Measurements from ENCODE around the gene TMEM233.
"Not testable (repeated sequence)": the region's sequence is repeated elsewhere in the genome, so short reads cannot be mapped to it uniquely, and the experiment has no call there.

Gene TMEM233

GRCh38 chr12:119613319-119613936, 19.9 kb downstream of the TMEM233 start:
- no peak for DNase-seq

DNA sequence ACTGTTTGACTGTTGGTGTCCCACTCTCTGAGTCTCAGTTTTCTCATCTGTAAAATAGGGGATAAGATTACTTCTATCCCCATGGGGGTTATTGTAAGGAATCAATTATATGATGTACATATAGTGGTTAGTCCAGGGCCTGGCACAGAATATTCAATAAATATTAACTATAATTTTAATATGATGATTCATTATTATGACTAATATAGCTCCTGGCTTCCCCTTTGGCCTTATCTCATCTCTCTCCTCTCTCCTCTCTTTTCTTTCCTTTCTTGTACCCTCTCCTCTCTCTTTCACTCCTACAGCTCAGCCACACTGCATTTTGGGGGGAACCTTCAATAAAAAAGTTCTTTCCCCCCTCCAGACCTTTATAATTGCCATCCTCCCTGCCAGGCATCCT, 21.1 kb downstream of the TMEM233 start:
- DNase-seq: no peak

- no peak for DNase-seq
These were observed 22.2 kb downstream of the TMEM233 start for GRCh38 chr12:119615518-119616475.

DNA sequence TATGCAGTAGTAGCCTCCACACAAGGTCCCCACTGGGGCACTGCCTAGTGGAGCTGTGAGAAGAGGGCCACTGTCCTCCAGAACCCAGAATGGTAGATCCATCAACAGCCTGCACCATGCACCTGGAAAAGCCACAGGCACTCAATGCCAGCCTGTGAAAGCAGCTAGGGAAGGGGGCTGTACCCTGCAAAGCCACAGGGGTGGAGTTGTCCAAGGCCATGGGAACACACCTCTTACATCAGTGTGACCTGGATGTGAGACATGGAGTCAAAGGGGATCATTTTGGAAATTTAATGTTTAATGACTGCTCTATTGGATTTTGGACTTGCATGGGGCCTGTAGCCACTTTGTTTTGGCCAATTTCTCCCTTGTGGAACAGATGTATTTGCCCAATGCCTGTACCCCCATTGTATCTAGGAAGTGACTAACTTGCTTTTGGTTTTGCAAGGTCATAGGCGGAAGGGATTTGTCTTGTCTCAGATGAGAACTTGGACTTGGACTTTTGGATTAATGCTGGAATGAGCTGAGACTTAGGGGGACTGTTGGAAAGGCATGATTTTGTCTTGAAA, 24.8 kb downstream of the TMEM233 start:
- DNase-seq: not testable (repeated sequence)

DNA sequence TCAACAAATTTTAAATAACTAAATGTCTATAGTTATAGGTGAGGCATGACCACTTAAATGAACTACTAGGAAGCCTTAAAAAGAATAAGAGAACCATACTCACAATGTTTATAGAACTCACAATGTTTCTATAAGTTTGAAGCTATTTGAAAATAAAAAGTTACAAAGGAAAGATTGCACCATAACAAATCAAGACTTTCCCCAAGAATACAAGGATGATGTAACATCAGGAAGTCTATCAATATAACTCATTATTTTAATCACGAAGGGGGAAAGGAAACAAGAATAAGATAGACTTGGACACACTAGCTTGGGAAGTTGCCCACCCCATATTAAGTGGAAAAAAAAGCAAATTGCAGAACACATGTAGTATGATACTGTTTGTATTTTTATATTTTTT, 26.9 kb downstream of the TMEM233 start:
- DNase-seq: no peak

GRCh38 chr12:119621878-119622277, 28.3 kb downstream of the TMEM233 start:
- no peak for DNase-seq

- no peak for DNase-seq
These were observed 31.4 kb downstream of the TMEM233 start for GRCh38 chr12:119624966-119625365.

DNA sequence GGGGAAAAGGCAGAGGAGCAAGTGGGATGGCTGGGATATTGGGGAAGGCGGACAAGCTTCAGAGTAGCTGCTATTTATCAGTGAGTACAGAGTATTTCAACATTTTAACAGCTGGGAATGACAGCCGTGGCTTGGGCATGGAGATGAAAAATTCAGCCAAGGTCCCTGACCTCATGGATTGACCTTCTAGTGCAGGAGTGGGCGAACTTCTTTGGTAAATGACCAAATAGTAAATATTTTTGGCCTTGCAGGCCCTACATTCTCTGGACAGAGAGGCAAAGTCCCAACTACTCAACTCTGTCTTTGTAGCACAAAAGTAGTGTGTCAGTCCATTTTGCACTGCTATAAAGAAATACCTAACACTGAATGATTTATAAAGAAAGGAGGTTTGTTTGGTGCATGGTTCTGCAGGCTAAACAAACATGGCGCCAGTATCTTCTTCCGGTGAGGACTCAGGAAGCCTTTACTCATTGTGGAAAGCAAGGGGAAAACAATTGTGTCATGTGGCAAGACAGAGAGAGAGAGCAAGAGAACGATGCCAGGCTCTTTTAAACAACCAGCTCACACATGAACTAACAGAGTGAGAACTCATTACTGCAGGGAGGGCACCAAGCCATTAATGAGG, 33.6 kb downstream of the TMEM233 start:
- no peak for DNase-seq

DNA sequence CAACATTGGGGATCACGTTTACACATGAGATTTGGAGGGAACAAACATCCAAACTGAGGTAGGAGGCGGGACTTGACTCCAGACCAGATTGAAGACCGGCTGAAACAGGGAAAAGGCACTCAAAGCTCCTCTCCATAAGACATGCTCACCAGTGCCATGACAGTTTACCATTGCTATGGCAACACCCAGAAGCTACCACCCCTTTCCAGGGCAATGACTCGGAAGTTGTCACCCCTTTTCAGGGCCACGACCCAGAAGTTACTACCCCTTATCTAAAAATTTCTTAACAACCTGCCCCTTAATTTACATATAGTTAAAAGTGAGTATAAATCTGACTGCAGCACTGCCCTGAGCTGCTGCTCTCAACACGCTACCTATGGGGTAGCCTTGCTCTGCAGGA, 34.1 kb downstream of the TMEM233 start:
- DNase-seq: no peak

DNA sequence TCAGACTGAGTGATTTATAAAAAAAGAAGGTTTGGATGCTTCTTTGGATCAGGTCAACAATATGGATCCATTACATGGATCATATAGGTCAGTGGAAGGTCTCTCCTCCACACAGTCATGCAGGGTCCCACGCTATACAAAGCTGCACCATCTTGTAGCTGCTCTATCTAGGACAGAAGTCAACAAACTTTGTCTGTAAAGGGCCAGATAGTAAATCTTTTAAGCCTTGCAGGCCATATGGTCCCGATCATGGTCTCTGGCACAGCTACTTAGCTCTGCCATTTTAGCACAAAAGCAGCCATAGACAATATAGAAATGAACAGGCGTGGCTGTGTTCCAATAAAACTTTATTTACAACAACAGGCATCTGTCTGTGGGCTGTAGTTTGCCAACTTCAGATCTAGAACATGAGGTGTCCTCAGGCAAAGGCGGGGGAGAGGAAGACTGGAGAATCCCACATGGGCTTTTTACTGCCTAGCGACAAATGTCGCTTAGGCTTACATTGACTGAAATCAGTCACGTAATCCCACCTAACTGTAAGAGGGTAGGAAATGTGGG, 36.7 kb downstream of the TMEM233 start:
- DNase-seq: no peak

DNA sequence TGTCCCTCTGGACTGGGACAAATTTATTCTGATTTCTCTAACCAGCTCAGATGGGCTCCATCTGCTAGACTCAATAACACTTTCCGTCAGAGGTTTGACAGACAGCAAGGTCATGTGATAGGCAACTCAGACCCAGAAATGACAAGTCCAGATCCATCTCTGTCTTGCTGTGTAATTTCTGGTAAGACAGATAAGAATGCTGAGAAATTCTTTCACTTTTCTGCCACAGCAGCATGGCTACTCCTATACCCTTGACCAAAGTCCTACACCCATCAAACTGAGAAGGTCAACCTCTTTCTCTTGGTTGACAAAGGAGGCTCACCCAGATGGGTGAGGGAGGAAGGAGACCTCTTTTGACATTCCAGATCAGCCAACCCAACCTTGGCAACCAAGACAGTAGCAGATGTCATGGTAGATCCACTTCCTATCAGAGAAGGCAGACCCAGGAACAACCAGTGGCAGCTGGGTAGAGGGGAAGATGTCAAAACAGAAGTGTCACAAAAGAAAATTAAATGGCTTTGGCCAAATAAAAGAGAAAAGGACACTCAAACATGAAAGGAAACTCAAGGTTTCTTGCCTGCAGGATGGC, 37.5 kb downstream of the TMEM233 start:
- DNase-seq: no peak

GRCh38 chr12:119631930-119632678, 38.5 kb downstream of the TMEM233 start:
- no peak for DNase-seq

- no peak for DNase-seq
These were observed 41.2 kb downstream of the TMEM233 start for GRCh38 chr12:119634743-119635142.

GRCh38 chr12:119642986-119643385, 49.4 kb downstream of the TMEM233 start:
- no peak for DNase-seq

DNA sequence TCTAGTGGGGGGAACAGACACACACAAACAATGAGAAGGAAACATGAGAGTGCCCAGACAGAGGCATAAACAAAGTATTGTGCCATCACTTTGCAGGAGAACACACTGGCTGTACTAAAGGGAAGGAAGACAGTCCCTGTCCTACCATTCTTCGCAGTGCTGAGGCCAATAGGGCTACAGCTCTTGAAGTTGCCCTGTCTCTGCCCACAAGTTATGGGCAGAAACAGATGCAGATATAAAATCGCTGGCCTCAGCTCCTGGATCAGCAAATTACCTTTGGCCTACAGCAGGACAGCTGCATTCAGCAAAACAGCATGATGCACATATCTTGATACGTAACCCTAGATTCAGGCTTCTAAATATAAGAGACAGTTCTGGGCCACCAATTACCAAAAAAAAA, 51.4 kb downstream of the TMEM233 start:
- DNase-seq: no peak

GRCh38 chr12:119645535-119646059, 52.0 kb downstream of the TMEM233 start:
- DNase-seq: no peak

- DNase-seq: no peak
These were observed 55.7 kb downstream of the TMEM233 start for GRCh38 chr12:119649202-119649808.

DNA sequence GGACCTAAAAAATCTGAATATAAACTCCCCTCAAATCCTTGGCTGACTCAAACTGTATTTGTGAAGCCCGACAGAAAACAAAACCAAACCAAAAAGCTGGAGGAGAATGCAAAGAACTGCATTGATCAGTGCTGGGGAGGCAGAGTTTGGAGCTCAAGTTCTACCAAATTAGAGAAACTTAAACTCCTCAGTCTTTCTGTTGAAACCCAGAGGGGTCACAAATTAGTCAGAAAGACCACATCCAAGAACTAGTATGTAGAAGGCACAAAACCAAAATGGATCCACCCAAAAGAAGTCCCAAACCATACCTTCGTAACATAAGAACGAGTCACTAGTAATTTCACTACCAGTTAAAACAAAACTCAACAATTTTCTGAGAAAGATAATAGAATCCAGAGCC, 59.1 kb downstream of the TMEM233 start:
- no peak for DNase-seq

DNA sequence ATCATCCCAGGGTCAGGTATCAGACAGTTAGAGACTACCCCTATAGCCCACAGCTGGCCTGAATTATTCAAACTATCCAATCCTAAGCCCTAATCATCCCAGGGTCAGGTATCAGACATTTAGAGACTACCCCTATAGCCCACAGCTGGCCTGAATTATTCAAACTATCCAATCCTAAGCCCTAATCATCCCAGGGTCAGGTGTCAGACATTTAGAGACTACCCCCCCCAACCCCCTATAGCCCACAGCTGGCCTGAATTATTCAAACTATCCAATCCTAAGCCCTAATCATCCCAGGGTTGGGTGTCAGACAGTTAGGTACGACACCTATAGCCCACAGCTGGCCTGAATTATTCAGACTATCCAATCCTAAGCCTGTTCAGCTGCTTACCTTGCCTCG, 63.4 kb downstream of the TMEM233 start:
- DNase-seq: not testable (repeated sequence)

DNA sequence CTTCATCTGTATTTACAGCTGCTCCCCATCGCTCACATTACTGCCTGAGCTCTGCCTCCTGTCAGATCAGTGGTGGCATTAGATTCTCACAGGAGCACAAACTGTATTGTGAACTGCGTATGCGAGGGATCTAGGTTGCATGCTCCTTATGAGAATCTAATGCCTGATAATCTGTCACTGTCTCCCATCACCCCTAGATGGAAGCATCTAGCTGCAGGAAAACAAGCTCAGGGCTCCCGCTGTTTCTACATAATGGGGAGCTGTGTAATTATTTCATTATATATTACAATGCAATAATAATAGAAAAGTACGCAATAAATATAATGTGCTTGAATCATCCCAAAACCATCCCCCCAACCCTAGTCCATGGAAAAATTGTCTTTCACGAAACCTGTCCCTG, 64.6 kb downstream of the TMEM233 start:
- not testable (repeated sequence) for DNase-seq

DNA sequence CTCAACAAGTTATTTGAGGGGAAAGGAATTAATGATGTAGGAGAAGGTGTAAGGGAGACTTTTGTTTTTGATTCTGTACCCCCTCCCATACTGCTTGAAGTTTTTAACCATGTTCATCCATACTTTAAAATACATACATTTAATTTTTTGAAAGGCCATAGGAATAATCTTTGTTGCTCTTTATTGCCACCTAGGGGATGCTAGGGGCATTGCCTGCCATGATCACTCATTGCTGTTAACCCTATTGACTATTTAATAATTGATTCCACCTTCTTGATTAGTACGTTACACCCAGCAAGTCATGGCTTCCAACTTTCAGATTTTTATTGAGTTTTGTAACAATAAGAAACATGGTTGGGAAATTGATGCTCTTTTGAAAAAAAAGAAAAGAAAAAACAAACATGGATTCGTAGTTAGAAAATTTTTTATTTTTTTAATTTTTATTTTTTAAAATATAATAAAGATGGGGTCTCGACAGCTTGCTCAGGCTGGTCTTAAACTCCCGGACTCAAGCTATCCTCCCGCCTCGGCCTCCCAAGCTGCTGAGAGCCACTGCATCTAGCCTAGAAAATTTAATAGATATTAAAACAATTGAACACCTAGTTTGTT, 65.8 kb downstream of the TMEM233 start:
- DNase-seq: no peak

Data from GDM1 (cell line).